ENCODE data around the gene SLC24A4. TPM values are rescaled to one million over a fixed set of nuclear protein-coding genes. Genes with fewer than 3 reads are reported as not detected.

SLC24A4 gene
- total RNA-seq, 1 donor from 2014 or later, result 0.36 TPM

DNA sequence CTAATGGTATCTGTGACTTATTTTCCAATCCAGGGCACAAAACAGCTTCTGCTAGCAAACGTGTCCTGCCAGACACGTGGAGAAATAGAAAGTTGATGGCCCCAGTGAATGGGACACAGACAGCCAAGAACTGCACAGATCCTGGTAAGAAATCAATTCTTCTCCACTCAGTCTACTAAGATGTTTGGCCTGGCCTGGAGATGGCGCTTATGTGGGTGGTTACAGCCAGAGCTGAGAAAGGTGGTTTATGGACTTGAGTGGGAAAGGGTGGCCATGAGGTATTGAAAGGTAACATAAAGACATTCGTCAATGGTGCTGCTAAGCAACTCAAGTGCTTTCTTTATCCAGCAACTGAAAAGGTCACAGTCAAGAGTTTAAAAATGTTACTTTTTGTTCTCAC is 2.9 kb downstream of the SLC24A4 start:
- Histone ChIP-seq H3K27ac (replicated peaks) (no peak overlapping the region), H3K4me3 (no peak overlapping the region), H3K36me3 (no peaks in the 10 kb centered on the region), H3K27me3 (ENCODE audit: low read depth) (peaks cover 93% of the 10 kb centered on the region), H3K4me1 (peaks cover 18% of the 10 kb centered on the region), H3K9me3 (replicated peaks) (no peaks in the 10 kb centered on the region)
- no peak for DNase-seq
- TF ChIP-seq, protein P1, sequence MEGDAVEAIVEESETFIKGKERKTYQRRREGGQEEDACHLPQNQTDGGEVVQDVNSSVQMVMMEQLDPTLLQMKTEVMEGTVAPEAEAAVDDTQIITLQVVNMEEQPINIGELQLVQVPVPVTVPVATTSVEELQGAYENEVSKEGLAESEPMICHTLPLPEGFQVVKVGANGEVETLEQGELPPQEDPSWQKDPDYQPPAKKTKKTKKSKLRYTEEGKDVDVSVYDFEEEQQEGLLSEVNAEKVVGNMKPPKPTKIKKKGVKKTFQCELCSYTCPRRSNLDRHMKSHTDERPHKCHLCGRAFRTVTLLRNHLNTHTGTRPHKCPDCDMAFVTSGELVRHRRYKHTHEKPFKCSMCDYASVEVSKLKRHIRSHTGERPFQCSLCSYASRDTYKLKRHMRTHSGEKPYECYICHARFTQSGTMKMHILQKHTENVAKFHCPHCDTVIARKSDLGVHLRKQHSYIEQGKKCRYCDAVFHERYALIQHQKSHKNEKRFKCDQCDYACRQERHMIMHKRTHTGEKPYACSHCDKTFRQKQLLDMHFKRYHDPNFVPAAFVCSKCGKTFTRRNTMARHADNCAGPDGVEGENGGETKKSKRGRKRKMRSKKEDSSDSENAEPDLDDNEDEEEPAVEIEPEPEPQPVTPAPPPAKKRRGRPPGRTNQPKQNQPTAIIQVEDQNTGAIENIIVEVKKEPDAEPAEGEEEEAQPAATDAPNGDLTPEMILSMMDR (IDR thresholded peaks at IDR 0.05; ENCODE audit: borderline replicate concordance), result no peak
- intact Hi-C loops (cut with micrococcal nuclease), result no loop called here

DNA sequence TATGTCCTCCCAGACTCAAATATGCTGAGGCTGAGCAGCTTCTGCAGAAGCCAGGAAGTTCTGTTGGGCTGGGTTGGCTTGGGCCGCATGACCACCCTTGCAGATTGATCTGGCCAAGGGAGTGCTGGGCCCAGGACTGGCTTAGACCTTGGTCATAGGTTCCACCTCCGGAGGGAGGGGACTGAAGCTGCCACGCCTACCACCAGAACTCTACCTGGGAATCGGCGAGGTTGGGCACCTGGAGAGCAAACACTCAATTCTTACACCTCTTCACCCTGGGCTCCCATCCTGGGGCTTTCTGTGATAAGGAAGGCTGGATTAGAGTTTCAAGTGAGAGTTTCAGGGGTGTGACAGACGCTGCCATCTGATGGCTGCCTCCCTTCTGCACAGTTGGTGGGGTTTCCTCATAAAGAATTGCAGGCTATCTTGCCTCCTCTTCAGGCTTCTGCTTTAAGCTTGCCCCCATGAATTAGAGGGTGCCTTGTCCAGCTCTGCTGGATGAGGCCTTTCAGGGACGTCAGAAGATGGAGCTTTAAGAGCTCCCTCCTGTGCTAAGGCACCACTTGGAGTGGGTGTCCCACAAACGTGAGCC is 5.8 kb downstream of the SLC24A4 start:
- H3K36me3 ChIP-seq, result no peaks in the 10 kb centered on the region

DNA sequence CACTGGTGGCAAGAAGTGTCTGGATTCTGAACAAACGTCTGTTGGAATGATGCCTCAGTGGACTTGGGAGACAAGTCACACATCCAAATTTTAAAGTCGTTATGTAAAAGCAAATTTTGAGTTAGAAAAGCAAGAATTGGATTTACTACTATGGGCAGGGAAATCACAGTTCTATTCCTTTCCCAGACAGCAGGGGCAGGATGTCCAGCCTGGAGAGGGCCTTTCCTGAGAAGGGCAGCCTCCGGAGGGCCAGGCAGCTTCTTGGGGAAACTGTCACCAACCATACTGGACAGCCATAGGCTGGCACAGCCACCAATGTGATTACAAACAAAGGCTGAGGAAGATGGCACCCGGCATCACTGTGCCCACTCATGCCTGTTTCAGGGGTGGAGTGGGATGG is 11.1 kb downstream of the SLC24A4 start:
- peaks cover 21% of the 10 kb centered on the region for H3K27me3 ChIP-seq (ENCODE audit: low read depth)
- no peak overlapping the region for H3K27ac ChIP-seq (replicated peaks)
- H3K36me3 ChIP-seq, result no peaks in the 10 kb centered on the region
- DNase-seq, result no peak
- H3K9me3 ChIP-seq (replicated peaks), result no peaks in the 10 kb centered on the region
- H3K4me1 ChIP-seq, result no peaks in the 10 kb centered on the region
- H3K4me3 ChIP-seq, result no peak overlapping the region
- TF ChIP-seq, protein P1 (IDR thresholded peaks at IDR 0.05; ENCODE audit: borderline replicate concordance), result no peak
- intact Hi-C loops (cut with micrococcal nuclease), result no loop called here

More for the DNA sequence above, 5.8 kb downstream of the SLC24A4 start:
- no peak for DNase-seq
- TF ChIP-seq, protein P1 (IDR thresholded peaks at IDR 0.05; ENCODE audit: borderline replicate concordance), result no peak
- H3K4me1 ChIP-seq, result peaks cover 6% of the 10 kb centered on the region
- intact Hi-C loops (cut with micrococcal nuclease), result no loop called here
- H3K4me3 ChIP-seq, result no peak overlapping the region
- peaks cover 64% of the 10 kb centered on the region for H3K27me3 ChIP-seq (ENCODE audit: low read depth)
- H3K9me3 ChIP-seq (replicated peaks), result no peaks in the 10 kb centered on the region
- no peak overlapping the region for H3K27ac ChIP-seq (replicated peaks)

DNA sequence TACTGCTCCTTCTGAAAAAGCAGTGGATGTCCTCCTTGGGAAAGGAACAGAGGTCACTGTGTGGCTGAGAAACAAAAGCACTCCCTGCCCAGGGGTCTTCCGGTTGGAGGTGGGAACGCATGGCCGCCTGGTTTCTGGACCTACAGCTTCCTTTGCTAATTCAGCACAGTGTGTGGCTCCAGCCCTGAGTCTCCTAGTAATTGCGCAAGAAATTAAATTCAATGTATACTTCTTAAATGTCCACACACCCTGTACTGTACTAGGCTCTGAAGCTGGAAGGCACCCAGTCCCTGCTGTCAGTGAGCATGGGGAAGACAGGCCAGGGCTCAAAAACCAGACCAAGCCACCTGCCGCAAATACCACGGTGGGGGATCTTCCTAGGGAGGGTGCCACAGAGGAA is 13.4 kb downstream of the SLC24A4 start:
- TF ChIP-seq, protein P1 (IDR thresholded peaks at IDR 0.05; ENCODE audit: borderline replicate concordance), result no peak
- H3K4me3 ChIP-seq, result no peak overlapping the region
- no peaks in the 10 kb centered on the region for H3K4me1 ChIP-seq
- DNase-seq, result no peak
- no peak overlapping the region for H3K27ac ChIP-seq (replicated peaks)
- intact Hi-C loops (cut with micrococcal nuclease), result no loop called here
- H3K9me3 ChIP-seq (replicated peaks), result no peaks in the 10 kb centered on the region
- no peaks in the 10 kb centered on the region for H3K36me3 ChIP-seq
- H3K27me3 ChIP-seq (ENCODE audit: low read depth), result peaks cover 33% of the 10 kb centered on the region

DNA sequence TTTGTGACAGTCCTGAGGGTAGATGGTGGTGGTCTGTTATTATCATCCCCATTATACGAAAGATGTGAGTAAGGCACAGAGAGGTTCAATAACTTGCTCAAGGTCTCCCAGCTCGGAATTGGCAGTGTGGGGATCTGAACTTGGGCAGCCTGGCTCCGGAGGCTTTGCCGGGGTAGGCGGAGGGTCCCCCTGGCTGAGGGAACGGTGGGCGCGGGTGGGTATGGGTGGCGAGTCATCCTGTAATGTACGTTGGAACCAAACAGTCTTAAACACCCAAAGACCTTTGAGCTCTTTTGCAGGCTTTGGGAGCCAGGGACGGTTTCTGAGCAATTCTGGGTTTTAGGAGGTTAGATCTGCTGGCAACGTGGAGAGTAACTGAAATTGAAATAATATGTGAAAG is 16.5 kb downstream of the SLC24A4 start:
- intact Hi-C loops (cut with micrococcal nuclease), result no loop called here
- Histone ChIP-seq H3K4me1 (no peaks in the 10 kb centered on the region), H3K4me3 (no peak overlapping the region), H3K27ac (replicated peaks) (no peak overlapping the region), H3K36me3 (no peaks in the 10 kb centered on the region), H3K27me3 (ENCODE audit: low read depth) (peaks cover 61% of the 10 kb centered on the region), H3K9me3 (replicated peaks) (peaks cover 3% of the 10 kb centered on the region)
- TF ChIP-seq, protein P1 (IDR thresholded peaks at IDR 0.05; ENCODE audit: borderline replicate concordance), result no peak
- no peak for DNase-seq
